ENCODE measurements around the gene FAM228B. TPM values are rescaled to one million over a fixed set of nuclear protein-coding genes. Genes with fewer than 3 reads are reported as not detected.

The FAM228B gene
- total RNA-seq, 1 experiment from 2014 or later: 10.6 TPM

DNA sequence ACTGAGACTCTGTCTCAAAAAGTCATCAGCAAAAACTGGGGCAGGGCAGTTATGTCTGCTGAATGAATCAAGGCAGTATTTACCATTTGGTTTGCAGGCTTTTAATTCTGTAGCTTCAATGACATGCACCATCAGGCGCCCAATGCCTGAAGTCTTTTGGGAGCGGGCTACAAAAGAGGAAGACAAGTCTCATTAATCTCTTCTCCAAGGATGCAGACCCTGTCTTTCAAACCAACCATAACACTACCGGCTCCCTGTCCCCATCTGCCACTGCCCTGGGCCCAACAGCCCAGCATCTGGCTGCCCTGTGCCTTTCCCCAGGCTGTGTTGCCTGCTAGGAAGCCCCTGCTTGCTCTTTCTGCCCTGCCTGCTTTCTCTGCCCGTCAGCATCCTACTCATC is 81.9 kb downstream of the FAM228B start:
- intact Hi-C loops (cut with micrococcal nuclease): no loop called here
- BruUV-seq (replicated peaks): no TSS peak
- Mint-ChIP-seq H3K9me3 (ENCODE audit: unreplicated experiment) (no peaks in the 10 kb centered on the region), H3K4me1 (ENCODE audit: insufficient read depth, unreplicated experiment) (no peaks in the 10 kb centered on the region), H3K27ac (ENCODE audit: low read depth, unreplicated experiment) (no peak overlapping the region), H3K4me3 (ENCODE audit: unreplicated experiment) (no peak overlapping the region), H3K27me3 (ENCODE audit: insufficient read depth, unreplicated experiment) (no peaks in the 10 kb centered on the region), H3K36me3 (ENCODE audit: insufficient read depth, unreplicated experiment) (peaks cover 35% of the 10 kb centered on the region)
- no peak for DNase-seq (ENCODE audit: unreplicated experiment)
- ChIA-PET CTCF (no interaction called here), POLR2A (no interaction called here)
- TF ChIP-seq, protein P1, sequence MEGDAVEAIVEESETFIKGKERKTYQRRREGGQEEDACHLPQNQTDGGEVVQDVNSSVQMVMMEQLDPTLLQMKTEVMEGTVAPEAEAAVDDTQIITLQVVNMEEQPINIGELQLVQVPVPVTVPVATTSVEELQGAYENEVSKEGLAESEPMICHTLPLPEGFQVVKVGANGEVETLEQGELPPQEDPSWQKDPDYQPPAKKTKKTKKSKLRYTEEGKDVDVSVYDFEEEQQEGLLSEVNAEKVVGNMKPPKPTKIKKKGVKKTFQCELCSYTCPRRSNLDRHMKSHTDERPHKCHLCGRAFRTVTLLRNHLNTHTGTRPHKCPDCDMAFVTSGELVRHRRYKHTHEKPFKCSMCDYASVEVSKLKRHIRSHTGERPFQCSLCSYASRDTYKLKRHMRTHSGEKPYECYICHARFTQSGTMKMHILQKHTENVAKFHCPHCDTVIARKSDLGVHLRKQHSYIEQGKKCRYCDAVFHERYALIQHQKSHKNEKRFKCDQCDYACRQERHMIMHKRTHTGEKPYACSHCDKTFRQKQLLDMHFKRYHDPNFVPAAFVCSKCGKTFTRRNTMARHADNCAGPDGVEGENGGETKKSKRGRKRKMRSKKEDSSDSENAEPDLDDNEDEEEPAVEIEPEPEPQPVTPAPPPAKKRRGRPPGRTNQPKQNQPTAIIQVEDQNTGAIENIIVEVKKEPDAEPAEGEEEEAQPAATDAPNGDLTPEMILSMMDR (IDR thresholded peaks at IDR 0.05; ENCODE audit: unreplicated experiment): no peak

DNA sequence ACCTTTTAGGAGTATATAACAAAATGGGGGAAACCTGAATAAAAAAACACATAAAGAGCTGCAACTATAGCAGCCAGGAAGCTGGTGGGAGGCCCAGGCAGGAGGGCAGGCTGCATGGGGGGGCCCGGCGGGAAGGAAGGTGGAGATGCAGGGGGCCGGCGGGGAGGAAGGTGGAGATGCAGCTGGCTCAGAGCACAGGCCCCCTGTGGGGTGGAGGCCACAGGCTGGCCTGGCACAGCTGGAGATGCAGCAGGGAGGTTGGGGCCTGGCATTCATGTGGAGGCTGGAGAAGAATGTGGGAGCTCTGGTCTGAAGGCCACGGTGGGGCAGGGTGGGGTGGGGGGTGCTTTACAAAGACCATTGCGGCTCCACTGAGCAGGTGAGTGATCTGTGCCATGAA is 83.0 kb downstream of the FAM228B start:
- ChIA-PET CTCF (interaction anchor here (0.6 kb wide), 1 partner anchor 78 kb away, joined by 3 read pairs; no protein-coding TSS in a partner anchor), POLR2A (no interaction called here)
- no peak for DNase-seq (ENCODE audit: unreplicated experiment)
- no peaks in the 10 kb centered on the region for H3K9me3 Mint-ChIP-seq (ENCODE audit: unreplicated experiment)
- H3K4me3 Mint-ChIP-seq (ENCODE audit: unreplicated experiment): no peak overlapping the region
- H3K27ac Mint-ChIP-seq (ENCODE audit: low read depth, unreplicated experiment): no peak overlapping the region
- H3K27me3 Mint-ChIP-seq (ENCODE audit: insufficient read depth, unreplicated experiment): no peaks in the 10 kb centered on the region
- H3K36me3 Mint-ChIP-seq (ENCODE audit: insufficient read depth, unreplicated experiment): peaks cover 44% of the 10 kb centered on the region
- TF ChIP-seq, protein P1 (IDR thresholded peaks at IDR 0.05; ENCODE audit: unreplicated experiment): no peak
- BruUV-seq (replicated peaks): no TSS peak
- intact Hi-C loops (cut with micrococcal nuclease): no loop called here
- H3K4me1 Mint-ChIP-seq (ENCODE audit: insufficient read depth, unreplicated experiment): no peaks in the 10 kb centered on the region

DNA sequence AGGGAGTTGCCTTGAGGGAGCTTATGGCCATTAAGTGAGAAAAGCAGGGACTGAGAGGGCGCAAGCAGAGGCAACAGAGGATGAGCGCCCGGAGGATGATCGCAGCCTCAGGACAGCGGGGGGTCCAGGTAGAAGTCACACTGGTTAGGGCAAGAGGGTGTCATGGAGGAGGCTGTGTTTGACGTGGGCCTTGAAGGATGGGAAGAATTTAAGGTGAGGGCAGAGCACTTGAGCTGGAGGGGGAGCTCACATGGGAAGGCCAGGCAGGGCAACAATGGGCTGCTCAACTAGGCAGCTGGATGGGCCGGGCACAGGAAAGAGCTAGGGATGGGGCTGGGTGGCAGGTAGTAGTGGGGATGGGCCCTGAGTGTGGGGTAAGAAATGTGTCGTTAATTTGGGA is 83.4 kb downstream of the FAM228B start:
- intact Hi-C loops (cut with micrococcal nuclease): no loop called here
- no peak for DNase-seq (ENCODE audit: unreplicated experiment)
- POLR2A ChIA-PET: no interaction called here
- no peak overlapping the region for H3K27ac Mint-ChIP-seq (ENCODE audit: low read depth, unreplicated experiment)
- no peaks in the 10 kb centered on the region for H3K9me3 Mint-ChIP-seq (ENCODE audit: unreplicated experiment)
- no peaks in the 10 kb centered on the region for H3K4me1 Mint-ChIP-seq (ENCODE audit: insufficient read depth, unreplicated experiment)
- H3K4me3 Mint-ChIP-seq (ENCODE audit: unreplicated experiment): no peak overlapping the region
- peaks cover 48% of the 10 kb centered on the region for H3K36me3 Mint-ChIP-seq (ENCODE audit: insufficient read depth, unreplicated experiment)
- TF ChIP-seq, protein P1 (IDR thresholded peaks at IDR 0.05; ENCODE audit: unreplicated experiment): no peak
- no TSS peak for BruUV-seq (replicated peaks)
- CTCF ChIA-PET: no interaction called here
- H3K27me3 Mint-ChIP-seq (ENCODE audit: insufficient read depth, unreplicated experiment): no peaks in the 10 kb centered on the region

DNA sequence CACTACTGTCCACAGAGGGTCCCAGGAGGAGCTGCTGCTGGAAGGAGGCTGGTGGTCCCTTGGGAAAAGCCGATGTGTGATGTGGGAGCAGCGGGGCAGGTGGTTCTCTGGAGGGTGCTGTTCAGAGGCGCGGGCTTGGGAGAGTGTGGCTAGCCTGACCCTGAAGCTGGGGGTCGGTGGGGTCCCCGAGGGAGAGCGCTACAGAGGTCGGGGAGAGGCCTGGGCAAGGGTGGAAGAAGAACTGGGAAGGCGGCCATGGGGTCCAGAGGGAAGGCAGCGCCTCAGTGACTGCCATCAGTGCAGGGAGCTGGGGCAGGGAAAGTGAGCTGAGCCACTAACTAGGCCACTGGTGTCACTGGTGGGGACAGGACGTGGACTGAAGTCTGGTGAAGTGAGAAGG is 84.1 kb downstream of the FAM228B start:
- H3K9me3 Mint-ChIP-seq (ENCODE audit: unreplicated experiment): no peaks in the 10 kb centered on the region
- H3K4me1 Mint-ChIP-seq (ENCODE audit: insufficient read depth, unreplicated experiment): no peaks in the 10 kb centered on the region
- H3K36me3 Mint-ChIP-seq (ENCODE audit: insufficient read depth, unreplicated experiment): peaks cover 53% of the 10 kb centered on the region
- ChIA-PET CTCF (interaction anchor here (0.5 to 1.0 kb wide), 2 partner anchors 32 to 123 kb away, joined by 3 read pairs; partner anchors contain the start of gene TP53I3), POLR2A (no interaction called here)
- H3K27me3 Mint-ChIP-seq (ENCODE audit: insufficient read depth, unreplicated experiment): no peaks in the 10 kb centered on the region
- intact Hi-C loops (cut with micrococcal nuclease): no loop called here
- H3K27ac Mint-ChIP-seq (ENCODE audit: low read depth, unreplicated experiment): no peak overlapping the region
- H3K4me3 Mint-ChIP-seq (ENCODE audit: unreplicated experiment): no peak overlapping the region
- DNase-seq (ENCODE audit: unreplicated experiment): no peak
- TF ChIP-seq, protein P1 (IDR thresholded peaks at IDR 0.05; ENCODE audit: unreplicated experiment): no peak
- BruUV-seq (replicated peaks): no TSS peak

Data from MCF 10A (cell line).